Measurements from ENCODE around the gene MRPL43. TPM values are rescaled to one million over a fixed set of nuclear protein-coding genes. Genes with fewer than 3 reads are reported as not detected.
"Not testable (repeated sequence)": the region's sequence is repeated elsewhere in the genome, so short reads cannot be mapped to it uniquely, and the experiment has no call there.

Gene MRPL43
- 72.7 TPM for polyA plus RNA-seq (2013, experiment 1 of 2; ENCODE audit: insufficient read length)
- 71.0 TPM for polyA plus RNA-seq (2013, experiment 2 of 2; ENCODE audit: insufficient read length)

- DNase-seq, result peak; percentile 72
Measured at GRCh38 chr10:100986952-100987684, at the start of gene MRPL43, which contains the start of gene TWNK. TSS of gene MRPL43 (minus strand) at chr10:100987497. CDS start at chr10:100987443, 54 bp downstream. TSS of gene TWNK (plus strand) at chr10:100987543. CDS start at chr10:100988211, 668 bp downstream.

- DNase-seq, result no peak
Measured at GRCh38 chr10:101036726-101037125, 49.4 kb upstream of the MRPL43 start.

GRCh38 chr10:101035916-101036702 lies 48.8 kb upstream of the MRPL43 start:
- no peak for DNase-seq

GRCh38 chr10:101035314-101035713 lies 48.0 kb upstream of the MRPL43 start:
- no peak for DNase-seq

- not testable (repeated sequence) for DNase-seq
Measured at GRCh38 chr10:101034404-101034803, 47.1 kb upstream of the MRPL43 start.

GRCh38 chr10:101033276-101033675 lies 46.0 kb upstream of the MRPL43 start:
- DNase-seq, result no peak

GRCh38 chr10:101032637-101033224 lies 45.4 kb upstream of the MRPL43 start:
- DNase-seq, result peak; percentile 89

GRCh38 chr10:101031796-101032636 lies 44.7 kb upstream of the MRPL43 start:
- DNase-seq, result peak; percentile 70

- DNase-seq, result peak; percentile 95
Measured at GRCh38 chr10:101031128-101031795, 44.0 kb upstream of the MRPL43 start, which contains the start of the genes PDZD7 and SFXN3. TSS of gene PDZD7 (minus strand) at chr10:101031129. CDS start at chr10:101030219, 910 bp downstream. TSS of gene SFXN3 (plus strand) at chr10:101031234. CDS start at chr10:101034695, 3,461 bp downstream.

- no peak for DNase-seq
Measured at GRCh38 chr10:101030496-101031127, 43.3 kb upstream of the MRPL43 start.

GRCh38 chr10:101029520-101030295 lies 42.4 kb upstream of the MRPL43 start:
- DNase-seq, result no peak

- DNase-seq, result no peak
Measured at GRCh38 chr10:101028446-101029337, 41.4 kb upstream of the MRPL43 start.

GRCh38 chr10:101027106-101027720 lies 39.9 kb upstream of the MRPL43 start:
- no peak for DNase-seq

- no peak for DNase-seq
Measured at GRCh38 chr10:101022967-101023705, 35.8 kb upstream of the MRPL43 start.

GRCh38 chr10:101021692-101022251 lies 34.5 kb upstream of the MRPL43 start:
- no peak for DNase-seq

GRCh38 chr10:101021239-101021638 lies 33.9 kb upstream of the MRPL43 start:
- no peak for DNase-seq

GRCh38 chr10:101020427-101021075 lies 33.3 kb upstream of the MRPL43 start:
- no peak for DNase-seq

Data from fibroblast of skin of scalp (primary cell).